Activated CD4-positive, alpha-beta T cell treated with anti-CD3 and anti-CD28 coated beads for 4 hours (primary cell): ENCODE measurements around the gene KATNIP.

Experiments used
- DNase-seq, 2 donors: peaks; one replicate each; pipeline ENCODE4 v3.0.0-alpha.2; 2020

The KATNIP gene

DNA sequence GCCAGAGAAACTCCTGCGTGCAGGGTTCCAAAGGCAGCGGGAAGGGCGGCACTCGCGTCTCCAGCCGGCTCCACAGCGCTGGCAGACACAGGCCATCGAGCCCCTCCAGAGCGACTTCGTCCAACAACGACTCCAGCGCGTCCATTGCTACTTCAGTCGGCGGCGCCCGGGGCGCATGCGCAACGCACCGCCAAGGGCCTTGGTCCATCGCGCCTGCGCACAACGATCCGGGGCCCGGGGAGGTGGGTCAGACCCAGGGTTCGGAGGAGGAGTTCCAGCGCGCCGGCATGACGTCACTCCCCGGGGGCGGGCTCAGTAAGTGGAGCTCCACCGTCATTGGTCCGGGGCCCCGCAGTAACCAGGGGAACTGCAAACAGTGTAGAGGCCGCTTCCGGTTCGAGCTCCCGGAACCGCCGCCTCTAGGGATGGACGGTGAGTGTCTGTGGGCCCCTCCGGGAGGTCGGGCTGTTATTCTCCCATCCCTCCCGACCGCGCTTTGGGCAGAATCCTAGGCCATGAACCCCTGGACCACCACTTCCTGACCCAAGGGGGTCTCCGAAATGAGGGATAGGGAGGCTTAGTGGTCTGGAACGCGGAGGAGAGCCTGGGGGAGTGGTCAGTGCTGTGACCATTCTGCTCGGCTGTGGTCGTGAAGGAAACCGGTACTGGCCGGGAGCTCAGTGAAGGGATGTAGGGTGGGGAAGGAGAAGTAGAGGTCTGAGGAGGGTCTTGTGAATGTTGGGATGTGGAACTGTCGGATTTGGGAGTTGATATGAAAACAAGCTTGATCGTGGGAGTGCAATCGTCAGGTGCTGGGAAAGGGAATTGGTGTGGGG, at the start of gene KATNIP, which contains the start of gene GTF3C1:
Gene KATNIP (plus strand): TSS at position 399 of the 836 bp plus-strand sequence. CDS start 27 bp downstream, at position 426.
Gene GTF3C1 (minus strand): TSS at position 168 of the 836 bp plus-strand sequence. CDS start 23 bp downstream, at position 145.
- peak; percentile 100 for DNase-seq

DNA sequence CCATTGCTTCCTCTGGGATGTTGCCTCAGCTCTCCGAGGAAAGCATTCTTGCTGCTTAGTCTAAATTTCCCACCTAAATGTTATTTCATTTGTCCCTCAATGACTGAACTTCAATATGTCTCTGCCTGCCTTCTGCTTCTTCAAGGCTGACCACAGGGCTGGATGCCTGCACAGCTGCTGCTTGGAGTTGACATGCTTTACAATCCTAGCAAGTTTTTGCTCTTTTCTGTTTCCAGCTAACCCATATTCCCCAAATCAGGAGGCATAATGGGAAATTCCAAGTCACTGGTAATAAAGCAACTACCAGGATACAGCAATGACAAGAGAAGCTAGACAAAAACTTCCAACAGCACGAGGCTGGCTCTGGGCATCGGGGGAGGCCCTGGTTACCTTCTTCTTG, 49.1 kb upstream of the KATNIP start:
- no peak for DNase-seq

DNA sequence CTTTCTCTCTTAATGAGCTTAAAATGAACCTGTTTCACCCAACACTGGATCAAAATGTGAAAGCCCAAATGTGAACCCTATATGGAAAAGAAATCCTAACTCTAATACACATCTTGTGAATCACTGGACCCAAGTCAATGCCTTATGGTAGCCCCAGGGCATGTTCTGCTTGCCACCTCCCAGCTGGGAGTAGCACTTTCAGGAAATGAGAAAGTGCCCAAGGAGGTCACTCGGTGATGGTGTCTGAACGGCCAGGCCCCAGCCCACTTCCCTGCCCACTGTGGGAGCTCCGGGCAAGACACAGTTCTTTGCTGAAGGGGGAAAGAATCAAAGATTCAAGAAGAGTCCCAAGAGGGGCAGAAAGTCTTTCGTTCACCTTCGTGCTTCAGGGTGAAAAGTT, 46.3 kb upstream of the KATNIP start:
- DNase-seq = no peak

DNA sequence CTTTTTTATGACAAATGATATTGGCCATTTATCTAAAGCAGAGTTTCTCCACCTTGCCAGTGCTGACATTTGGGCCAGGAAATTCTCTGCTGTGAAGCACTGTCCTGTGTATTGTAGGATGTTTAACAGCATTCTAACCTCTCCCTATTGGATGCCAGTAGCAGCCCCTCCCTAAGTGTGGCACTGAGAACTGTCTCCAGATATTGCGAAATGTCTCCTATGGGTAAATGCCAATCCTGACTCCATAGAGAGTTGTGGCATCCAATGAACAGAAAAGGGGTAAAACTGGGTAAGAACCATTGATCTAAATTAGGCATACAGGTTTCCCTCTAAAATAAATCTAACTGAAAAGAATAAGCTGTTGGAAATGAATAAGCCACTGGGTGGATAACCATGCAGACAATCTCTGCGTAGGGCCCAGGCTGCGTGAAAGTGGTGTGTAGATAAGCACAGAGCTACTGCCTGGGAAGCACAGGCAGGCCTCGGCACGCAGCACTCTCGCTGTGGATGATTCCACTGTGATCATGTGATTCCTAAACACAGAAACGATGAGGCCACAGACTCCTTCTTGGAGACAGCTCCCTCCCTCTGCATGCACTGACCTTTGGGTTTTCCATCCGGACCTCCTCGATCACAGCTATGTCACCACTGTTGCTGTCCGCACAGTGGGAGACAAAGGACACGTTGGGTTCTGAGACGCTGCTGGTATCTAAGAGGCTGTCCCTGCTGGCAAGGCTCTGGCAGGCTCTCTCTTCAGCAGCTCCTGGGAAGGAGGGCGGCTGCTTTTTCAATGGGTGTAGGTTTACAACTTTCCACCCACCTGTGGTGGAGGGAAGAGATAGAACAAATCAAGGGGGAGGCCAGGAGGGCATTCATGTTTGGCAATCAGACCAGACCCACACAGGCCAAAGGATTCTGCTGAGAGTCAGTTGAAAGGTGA, 44.4 kb upstream of the KATNIP start:
- no peak for DNase-seq

DNA sequence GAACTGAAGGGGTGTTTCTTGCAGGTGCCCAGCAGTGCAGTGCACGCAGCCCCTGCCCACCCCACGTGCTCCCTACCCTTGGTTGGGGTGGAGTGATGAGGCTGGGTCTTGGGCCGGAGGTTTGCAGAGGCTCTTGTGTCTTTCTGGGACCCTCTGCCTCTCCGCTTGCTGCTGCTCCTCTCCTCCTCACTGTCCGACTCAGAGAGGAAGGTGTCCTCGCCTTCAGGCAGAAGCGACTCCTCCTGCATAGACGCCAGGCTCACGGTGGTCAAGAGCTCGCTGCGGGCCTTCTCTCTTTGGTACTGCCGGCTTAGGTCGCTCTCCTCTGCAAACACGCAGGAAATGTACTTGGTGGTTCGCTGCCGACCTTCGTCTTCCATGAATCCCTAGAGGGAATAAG, 43.2 kb upstream of the KATNIP start:
- DNase-seq = no peak

DNA sequence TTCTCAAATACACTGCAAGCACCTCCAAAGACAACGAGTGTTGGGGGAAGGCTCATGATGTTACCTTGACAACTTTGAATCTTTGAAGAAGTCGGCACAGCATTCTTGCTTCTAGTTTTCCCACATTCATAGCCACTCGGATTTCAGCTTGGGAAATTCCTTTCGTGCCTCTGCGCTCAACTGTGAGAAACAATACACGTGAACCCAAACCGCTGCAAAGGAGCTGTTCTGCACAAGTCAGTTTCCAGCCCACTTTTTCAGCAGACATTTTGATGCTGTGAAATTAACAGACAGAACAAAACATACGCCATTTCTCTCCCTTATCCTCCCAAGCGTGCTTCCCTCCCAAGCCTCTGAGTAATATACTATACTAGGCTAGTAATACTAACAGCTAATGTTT, 41.5 kb upstream of the KATNIP start:
- DNase-seq = no peak

DNA sequence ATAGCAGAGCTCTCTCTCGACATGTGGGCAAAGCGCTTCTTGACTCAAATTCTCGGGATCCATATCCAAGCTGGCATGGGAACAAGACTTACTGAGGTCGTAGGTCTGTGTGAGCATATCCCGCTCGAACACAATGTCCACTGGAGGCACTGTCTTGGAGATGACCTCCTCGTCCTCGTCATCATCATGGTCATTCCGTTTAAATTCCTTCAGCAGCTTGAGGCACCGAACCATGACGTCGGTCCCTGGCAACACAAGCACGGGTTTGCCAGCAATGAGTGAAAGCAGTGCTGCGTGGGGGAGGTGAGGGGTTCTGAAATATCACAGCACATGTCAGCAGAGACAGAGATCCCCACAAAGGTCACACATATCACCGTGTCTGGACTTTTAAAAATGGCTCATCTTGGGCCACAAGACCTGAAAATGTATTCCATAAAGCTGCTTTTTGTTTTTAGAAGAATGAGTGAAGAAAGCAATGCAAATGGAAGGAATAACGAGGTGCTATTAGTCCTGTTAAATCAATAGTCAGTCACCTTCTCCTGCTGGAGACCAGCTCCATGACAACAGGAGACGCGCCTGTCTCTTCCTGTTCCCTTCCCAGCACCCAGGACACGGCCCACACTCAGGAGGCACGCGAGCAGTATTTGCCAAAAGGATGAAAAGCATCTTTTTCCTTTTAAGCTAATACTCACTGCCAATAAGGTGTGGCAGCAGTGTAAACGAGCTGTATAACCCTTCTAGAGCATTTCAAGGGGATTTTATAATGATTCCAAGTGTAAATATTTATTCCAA, 38.1 kb upstream of the KATNIP start:
- no peak for DNase-seq

DNA sequence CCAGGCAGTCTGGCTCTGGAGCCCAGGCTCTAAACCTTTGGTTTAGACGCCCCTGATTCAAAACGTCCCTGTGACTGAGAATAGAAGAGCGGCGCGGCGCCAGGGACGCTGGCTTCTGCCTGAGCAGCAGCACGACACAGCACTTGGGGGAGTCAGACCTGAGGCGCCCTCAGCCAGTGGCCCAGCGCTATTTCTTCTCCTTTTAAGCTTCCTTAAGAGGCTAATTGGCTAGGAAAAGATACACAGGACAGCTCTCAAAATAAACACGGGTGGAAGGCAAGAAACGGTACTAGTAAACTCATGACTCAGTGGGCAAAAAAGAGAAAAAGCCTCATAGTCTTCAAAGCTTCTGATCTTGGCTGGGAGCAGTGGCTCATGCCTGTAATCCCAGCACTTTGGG, 35.1 kb upstream of the KATNIP start:
- no peak for DNase-seq

DNA sequence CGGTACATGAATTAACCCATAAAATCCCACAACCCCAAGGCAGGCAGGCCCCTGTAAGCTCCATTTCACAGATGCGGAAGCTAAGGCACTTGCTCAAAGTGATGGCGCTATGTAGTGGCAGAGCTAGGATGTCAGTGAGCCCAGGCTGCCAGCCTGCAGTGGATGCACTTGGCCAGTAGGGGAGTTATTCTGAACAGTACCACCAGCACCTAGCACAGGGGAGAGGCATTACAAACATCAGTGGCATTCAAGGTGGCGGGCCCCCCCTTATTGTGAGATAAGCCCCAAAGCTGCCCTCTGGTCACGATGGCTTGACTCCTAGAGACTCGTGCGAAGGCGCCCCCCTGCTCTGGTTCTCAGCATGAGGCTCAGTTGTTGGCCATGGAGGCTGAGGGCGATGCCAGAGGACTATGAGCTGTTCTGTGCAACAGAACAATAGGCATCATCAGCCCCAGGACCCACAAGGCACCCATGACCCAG, 34.0 kb upstream of the KATNIP start:
- DNase-seq = no peak

DNA sequence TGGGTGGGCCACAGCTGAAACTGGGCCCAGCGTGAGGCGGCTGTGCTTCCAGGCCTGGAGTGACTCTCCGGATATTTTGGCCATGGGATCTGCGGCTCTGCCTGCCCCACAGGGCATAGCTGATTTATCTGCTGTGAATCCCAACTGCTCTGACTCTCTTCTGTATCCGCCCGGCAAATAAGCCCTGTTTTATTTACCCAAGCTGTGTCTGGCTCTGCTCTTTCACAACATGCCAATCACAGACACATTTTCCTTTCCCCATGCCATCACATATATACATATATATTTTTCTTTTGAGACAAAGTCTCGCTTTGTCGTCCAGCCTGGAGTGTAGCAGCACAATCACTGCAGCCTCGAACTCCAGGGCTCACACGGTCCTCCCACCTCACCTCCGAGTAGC, 33.6 kb upstream of the KATNIP start:
- no peak for DNase-seq

DNA sequence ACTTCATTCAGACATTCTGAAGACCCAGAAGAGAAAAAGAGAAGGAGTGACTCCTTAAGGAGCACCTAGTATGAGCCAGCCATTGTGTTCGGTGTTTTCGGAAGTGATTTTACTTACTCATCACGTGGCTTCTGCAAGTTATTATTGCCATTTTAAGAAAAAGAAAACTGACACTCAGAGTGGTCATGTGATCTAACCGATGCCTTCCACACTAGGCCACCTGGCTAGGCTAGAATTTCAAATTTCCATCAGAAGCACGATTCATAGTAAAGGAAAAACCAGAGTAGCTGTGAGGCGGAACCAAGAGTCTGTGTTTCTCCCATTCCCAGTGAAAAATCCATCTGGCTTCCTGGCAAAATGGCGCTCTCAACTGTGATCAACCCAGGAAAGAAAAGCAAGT, 32.3 kb upstream of the KATNIP start:
- DNase-seq = no peak

DNA sequence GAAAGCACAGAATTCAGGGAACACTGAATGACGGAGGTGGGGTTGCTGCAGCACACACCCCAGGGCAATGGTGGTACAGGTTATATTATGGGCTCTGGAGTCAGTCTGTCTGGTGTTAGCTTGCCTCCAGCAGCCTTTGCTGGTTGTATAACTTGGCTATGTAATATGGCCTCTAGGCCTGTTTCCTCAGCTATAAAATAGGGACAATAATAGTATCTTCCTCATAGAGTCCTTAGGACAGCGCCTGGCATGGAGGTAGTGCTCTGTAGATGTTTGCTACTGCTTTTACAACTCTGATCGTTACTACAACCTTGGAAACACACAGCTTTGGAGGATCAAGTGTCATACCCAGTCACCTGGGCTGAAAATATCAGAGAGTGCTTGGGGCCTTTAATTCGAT, 31.7 kb upstream of the KATNIP start:
- no peak for DNase-seq

DNA sequence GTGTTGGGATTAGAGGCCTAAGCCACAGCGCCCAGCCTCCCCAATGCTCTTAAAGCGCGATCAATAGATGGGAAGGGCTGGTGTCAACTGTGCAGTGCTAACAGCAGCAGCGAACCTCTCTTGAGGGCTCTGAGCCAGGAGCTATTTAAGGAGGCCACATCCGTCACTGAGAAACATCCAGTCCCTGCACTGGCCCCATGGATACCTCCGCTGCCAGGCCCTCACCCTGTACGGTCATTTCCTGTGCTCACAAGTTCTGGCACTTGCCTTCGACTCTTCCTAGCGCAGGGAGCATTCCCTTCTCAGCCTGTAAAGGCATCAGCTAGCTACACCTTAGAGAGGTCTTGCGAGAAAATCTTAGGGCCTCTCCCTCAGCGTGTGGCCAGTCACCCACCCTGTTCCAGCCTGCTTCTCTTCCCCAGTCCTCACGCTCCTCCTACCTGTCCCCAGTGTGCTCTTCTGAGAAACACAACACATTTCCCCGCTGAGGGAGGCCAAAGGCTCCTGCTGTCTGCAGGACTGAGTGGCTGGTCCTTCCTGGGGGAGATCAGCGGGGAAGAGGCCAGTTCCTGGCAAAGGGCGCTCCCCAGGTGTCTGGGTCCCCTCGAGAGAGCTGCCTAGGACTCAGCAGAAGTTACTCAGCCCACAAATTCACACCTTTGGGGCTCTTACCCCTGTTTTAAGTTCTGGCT, 28.8 kb upstream of the KATNIP start:
- no peak for DNase-seq

DNA sequence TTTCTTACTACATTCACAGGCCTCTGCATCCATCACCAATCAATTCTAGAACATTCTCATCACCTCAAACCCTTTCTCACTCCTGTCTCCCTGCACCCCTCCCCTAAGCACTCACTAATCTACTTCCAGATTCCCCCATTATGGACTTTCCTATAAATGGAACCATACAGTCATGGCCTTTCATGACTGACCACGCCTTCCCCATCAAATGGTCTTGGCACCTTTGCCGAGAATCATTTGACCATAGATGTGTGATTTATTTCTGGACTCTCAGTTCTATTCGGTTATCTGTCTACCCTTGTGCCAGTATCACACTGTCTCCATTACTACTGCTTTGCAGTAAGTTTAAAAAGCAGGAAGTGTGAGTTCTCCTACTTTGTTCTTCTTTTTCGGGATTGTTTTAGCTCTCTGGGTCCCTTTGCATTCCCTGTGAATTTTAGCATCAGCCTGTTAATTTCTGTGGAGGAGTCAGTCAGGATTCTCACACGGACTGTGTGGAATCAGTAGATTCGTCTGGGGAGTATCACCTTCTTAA, 27.7 kb upstream of the KATNIP start:
- DNase-seq = no peak

DNA sequence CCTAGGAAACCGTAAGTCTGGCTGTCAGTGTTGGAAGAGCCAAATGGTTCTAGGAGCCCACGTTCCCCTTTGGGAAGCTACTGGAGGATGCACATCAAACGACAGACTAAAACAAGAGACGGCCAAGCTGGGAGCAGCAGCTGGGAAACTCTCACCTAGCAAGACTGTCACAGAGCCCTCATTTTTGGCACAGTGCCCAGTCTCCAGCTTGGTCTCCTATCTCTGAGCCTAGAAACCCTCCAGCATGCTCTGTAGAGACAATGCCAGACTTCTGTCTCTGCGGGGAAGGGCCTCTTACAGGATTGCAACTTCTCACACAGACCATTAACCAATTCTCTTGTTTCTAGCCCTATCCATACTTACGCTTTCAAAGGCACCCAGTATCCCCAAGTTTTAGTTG, 23.8 kb upstream of the KATNIP start:
- no peak for DNase-seq

DNA sequence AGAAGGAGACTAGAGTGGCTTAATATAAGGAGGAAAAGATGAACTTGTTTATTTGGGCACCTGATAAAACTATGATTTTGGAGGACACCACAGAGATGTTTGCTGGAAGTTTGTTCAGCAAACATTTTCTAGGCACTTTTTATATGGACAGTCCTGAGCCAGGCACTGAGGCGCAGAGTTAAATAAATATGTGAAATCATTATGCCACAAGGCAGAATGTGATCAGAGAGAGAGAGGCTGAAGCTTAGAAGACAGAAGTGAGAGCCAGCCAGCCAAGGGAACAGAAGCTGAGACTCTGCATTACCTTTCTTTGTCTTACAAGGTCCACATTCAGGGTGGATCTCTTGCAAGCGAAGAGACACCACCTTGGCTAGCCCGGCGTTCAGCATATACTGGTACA, 21.6 kb upstream of the KATNIP start:
- no peak for DNase-seq

DNA sequence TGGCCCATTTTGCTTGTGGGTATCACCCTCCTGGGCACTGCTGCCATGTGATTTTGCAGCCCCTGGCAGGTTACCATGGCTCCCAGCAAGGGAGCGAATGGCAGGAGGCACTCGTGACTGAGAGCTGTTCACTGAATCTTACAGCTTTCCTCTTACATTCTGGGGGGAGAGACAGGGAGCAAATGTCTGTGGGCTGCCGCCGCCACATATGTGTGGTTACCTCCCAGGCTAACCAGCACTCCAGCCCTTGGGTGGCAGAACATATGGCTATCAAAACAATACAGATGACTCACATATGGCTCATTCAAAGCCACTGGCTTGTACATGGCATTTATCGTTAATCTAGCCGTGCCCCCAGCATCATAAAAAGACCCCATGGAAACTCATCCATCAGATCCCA, 20.0 kb upstream of the KATNIP start:
- no peak for DNase-seq

DNA sequence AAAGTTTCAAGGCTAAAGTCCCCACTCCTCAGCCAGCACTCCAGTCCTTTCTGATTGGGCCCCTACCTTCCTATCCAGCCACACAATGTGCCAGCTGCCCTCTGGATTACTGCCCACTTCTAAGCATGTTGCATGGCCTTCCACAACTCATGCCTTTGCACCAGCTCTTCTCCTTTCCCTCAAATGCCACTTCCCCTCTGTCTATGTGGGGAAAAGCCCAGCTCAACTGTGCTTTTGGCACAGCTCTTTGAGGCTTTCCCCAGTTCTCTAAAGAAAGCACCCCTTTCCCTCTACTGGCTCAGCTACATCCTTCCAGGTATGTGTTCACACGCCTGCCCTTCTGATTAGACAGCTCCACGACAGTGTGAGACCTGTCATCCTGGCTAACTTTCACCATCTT, 18.8 kb upstream of the KATNIP start:
- DNase-seq = no peak

DNA sequence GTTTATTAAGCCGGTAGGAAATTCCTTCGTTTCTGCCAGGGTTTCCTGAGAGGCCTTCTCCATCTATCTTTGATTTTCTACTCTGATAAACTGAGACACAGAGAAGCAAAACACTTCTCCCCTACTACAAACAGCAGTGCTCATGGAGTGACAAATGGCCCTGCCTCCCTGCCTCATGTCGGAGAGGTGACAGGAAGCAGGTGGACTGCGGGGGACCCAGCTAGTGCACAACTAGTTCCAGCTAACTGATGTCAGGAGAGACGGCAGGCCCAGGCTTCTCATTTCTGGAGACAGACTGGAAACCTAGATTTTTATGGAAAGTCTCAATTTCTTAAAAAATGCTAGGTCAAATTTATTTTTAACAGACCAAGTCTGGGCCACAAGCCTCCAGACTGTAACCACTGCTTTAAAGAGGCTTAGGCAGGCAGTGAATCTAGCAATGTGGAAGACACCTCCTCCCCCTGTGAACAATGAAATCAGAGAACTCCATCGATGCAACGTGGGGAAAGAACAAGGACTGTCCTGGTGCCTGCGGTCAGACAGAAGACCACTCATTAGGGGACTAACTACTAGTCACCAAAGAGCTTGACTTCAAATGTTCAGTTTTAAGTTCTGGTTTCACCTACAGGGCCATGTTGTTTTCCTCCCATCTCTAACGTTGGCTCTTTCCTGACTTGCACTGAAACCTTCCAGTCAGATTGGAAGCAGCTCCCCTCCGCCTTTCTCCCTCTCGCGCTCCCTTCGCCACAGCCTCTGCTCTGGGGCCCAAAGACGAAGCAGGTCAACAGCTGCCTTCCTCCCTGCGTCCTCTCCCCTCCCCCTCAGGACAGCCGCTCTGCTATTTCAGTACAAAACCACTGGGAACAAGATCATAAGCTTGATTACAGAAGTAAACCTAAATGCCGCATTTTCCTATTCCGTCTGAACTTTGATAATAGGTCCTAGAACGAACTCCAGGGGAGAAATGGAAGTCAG, 17.8 kb upstream of the KATNIP start:
- no peak for DNase-seq

DNA sequence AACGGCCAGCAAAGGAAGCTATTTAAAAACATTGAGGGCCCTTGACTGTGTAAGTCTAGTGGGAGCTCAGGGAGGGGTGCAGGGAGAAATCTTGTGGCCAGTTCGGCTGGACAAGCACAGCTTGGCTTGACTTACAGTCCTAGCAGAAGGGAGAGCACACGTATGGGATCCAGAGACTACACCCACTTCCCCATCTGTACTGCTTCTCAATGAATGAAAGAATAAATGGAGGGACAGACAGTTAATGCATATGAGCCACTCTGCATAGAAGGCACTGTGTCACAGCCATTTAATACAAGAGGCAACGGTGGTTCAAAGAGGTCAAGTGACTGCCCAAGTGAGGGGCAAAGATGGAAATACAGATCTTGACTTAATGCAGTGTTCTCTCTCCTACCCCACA, 15.7 kb upstream of the KATNIP start:
- no peak for DNase-seq

DNA sequence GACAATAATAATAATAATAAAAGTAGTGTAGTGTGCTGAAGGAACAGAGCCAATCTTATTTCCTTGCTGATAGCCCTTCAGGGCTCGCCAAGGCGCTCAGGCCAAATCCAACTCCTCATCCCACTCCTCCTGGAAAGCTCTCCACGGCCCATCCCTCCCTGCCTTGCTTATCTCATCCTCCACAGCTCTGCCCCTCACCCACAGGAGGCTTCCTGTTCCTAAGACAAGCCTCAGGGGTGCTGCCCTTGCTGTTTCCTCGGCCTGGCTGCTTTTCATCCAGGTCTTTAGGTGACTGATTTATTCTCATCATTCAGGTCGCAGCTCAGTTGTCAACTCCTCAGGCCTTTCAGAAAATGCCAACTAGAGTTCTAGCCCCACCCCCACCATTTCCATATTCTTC, 11.4 kb upstream of the KATNIP start:
- no peak for DNase-seq
